ENCODE results near the gene INSYN2A. TPM values are rescaled to one million over a fixed set of nuclear protein-coding genes. Genes with fewer than 3 reads are reported as not detected.

INSYN2A gene
- total RNA-seq, 2 experiments from 2014 or later: not detected

- Mint-ChIP-seq H3K4me1 (no peaks in the 10 kb centered on the region), H3K4me3 (no peak overlapping the region), H3K9me3 (no peaks in the 10 kb centered on the region), H3K27me3 (no peaks in the 10 kb centered on the region), H3K36me3 (ENCODE audit: low read depth) (no peaks in the 10 kb centered on the region), H3K27ac (no peak overlapping the region)
- CTCF ChIA-PET: no interaction called here
- POLR2A ChIA-PET: no interaction called here
- no peak for DNase-seq
Measured at GRCh38 chr10:127157506-127158200, 38.7 kb downstream of the INSYN2A start.

GRCh38 chr10:127157089-127157488 is 39.3 kb downstream of the INSYN2A start:
- ChIA-PET CTCF (no interaction called here), POLR2A (no interaction called here)
- H3K9me3 Mint-ChIP-seq: no peaks in the 10 kb centered on the region
- no peaks in the 10 kb centered on the region for H3K36me3 Mint-ChIP-seq (ENCODE audit: low read depth)
- H3K4me3 Mint-ChIP-seq: no peak overlapping the region
- H3K4me1 Mint-ChIP-seq: no peaks in the 10 kb centered on the region
- no peak overlapping the region for H3K27ac Mint-ChIP-seq
- DNase-seq: no peak
- no peaks in the 10 kb centered on the region for H3K27me3 Mint-ChIP-seq

GRCh38 chr10:127154831-127155620 is 41.4 kb downstream of the INSYN2A start:
- POLR2A ChIA-PET: no interaction called here
- no peak overlapping the region for H3K4me3 Mint-ChIP-seq
- DNase-seq: no peak
- no peaks in the 10 kb centered on the region for H3K4me1 Mint-ChIP-seq
- CTCF ChIA-PET: no interaction called here
- H3K27ac Mint-ChIP-seq: no peak overlapping the region
- no peaks in the 10 kb centered on the region for H3K36me3 Mint-ChIP-seq (ENCODE audit: low read depth)
- H3K9me3 Mint-ChIP-seq: no peaks in the 10 kb centered on the region
- no peaks in the 10 kb centered on the region for H3K27me3 Mint-ChIP-seq

- Mint-ChIP-seq H3K36me3 (ENCODE audit: low read depth) (no peaks in the 10 kb centered on the region), H3K27me3 (no peaks in the 10 kb centered on the region), H3K4me1 (peaks cover 3% of the 10 kb centered on the region), H3K9me3 (no peaks in the 10 kb centered on the region), H3K27ac (no peak overlapping the region), H3K4me3 (no peak overlapping the region)
- ChIA-PET CTCF (no interaction called here), POLR2A (interaction anchor here (0.9 kb wide), 1 partner anchor 13 kb away, joined by 3 read pairs; no protein-coding TSS in a partner anchor)
- DNase-seq: no peak
Measured at GRCh38 chr10:127153181-127153580, 43.2 kb downstream of the INSYN2A start.

GRCh38 chr10:127151981-127152699 is 44.3 kb downstream of the INSYN2A start:
- H3K36me3 Mint-ChIP-seq (ENCODE audit: low read depth): no peaks in the 10 kb centered on the region
- POLR2A ChIA-PET: no interaction called here
- CTCF ChIA-PET: no interaction called here

GRCh38 chr10:127151541-127151940 is 44.9 kb downstream of the INSYN2A start:
- no peaks in the 10 kb centered on the region for H3K36me3 Mint-ChIP-seq (ENCODE audit: low read depth)
- no peak overlapping the region for H3K27ac Mint-ChIP-seq
- DNase-seq: no peak
- no peaks in the 10 kb centered on the region for H3K27me3 Mint-ChIP-seq
- CTCF ChIA-PET: no interaction called here
- no peaks in the 10 kb centered on the region for H3K9me3 Mint-ChIP-seq
- H3K4me1 Mint-ChIP-seq: peaks cover 3% of the 10 kb centered on the region
- POLR2A ChIA-PET: no interaction called here
- H3K4me3 Mint-ChIP-seq: no peak overlapping the region

More at GRCh38 chr10:127151981-127152699, 44.3 kb downstream of the INSYN2A start:
- no peak for DNase-seq
- no peak overlapping the region for H3K27ac Mint-ChIP-seq
- peaks cover 3% of the 10 kb centered on the region for H3K4me1 Mint-ChIP-seq
- no peaks in the 10 kb centered on the region for H3K27me3 Mint-ChIP-seq
- no peak overlapping the region for H3K4me3 Mint-ChIP-seq
- no peaks in the 10 kb centered on the region for H3K9me3 Mint-ChIP-seq

- Mint-ChIP-seq H3K36me3 (ENCODE audit: low read depth) (no peaks in the 10 kb centered on the region), H3K4me1 (peaks cover 3% of the 10 kb centered on the region), H3K27ac (no peak overlapping the region), H3K27me3 (no peaks in the 10 kb centered on the region), H3K4me3 (no peak overlapping the region), H3K9me3 (no peaks in the 10 kb centered on the region)
- ChIA-PET CTCF (no interaction called here), POLR2A (no interaction called here)
- no peak for DNase-seq
Measured at GRCh38 chr10:127150136-127150535, 46.3 kb downstream of the INSYN2A start.

GRCh38 chr10:127149501-127150081 is 46.8 kb downstream of the INSYN2A start:
- ChIA-PET CTCF (no interaction called here), POLR2A (no interaction called here)
- no peak for DNase-seq
- no peaks in the 10 kb centered on the region for H3K36me3 Mint-ChIP-seq (ENCODE audit: low read depth)
- H3K27me3 Mint-ChIP-seq: no peaks in the 10 kb centered on the region
- peaks cover 3% of the 10 kb centered on the region for H3K4me1 Mint-ChIP-seq
- H3K27ac Mint-ChIP-seq: no peak overlapping the region
- no peaks in the 10 kb centered on the region for H3K9me3 Mint-ChIP-seq
- no peak overlapping the region for H3K4me3 Mint-ChIP-seq

- H3K4me3 Mint-ChIP-seq: no peak overlapping the region
- H3K4me1 Mint-ChIP-seq: peaks cover 3% of the 10 kb centered on the region
Measured at GRCh38 chr10:127148933-127149220, 47.5 kb downstream of the INSYN2A start.

GRCh38 chr10:127148066-127148932 is 48.1 kb downstream of the INSYN2A start:
- H3K4me3 Mint-ChIP-seq: no peak overlapping the region
- no peaks in the 10 kb centered on the region for H3K9me3 Mint-ChIP-seq
- no peaks in the 10 kb centered on the region for H3K27me3 Mint-ChIP-seq
- CTCF ChIA-PET: no interaction called here
- DNase-seq: no peak
- no peaks in the 10 kb centered on the region for H3K36me3 Mint-ChIP-seq (ENCODE audit: low read depth)
- peaks cover 3% of the 10 kb centered on the region for H3K4me1 Mint-ChIP-seq
- POLR2A ChIA-PET: no interaction called here
- H3K27ac Mint-ChIP-seq: no peak overlapping the region

More at GRCh38 chr10:127148933-127149220, 47.5 kb downstream of the INSYN2A start:
- Mint-ChIP-seq H3K36me3 (ENCODE audit: low read depth) (no peaks in the 10 kb centered on the region), H3K9me3 (no peaks in the 10 kb centered on the region), H3K27ac (no peak overlapping the region), H3K27me3 (no peaks in the 10 kb centered on the region)
- POLR2A ChIA-PET: no interaction called here
- no peak for DNase-seq
- CTCF ChIA-PET: no interaction called here

GRCh38 chr10:127146661-127147060 is 49.7 kb downstream of the INSYN2A start:
- Mint-ChIP-seq H3K4me3 (no peak overlapping the region), H3K27ac (no peak overlapping the region), H3K36me3 (ENCODE audit: low read depth) (no peaks in the 10 kb centered on the region), H3K4me1 (peaks cover 3% of the 10 kb centered on the region), H3K27me3 (no peaks in the 10 kb centered on the region), H3K9me3 (no peaks in the 10 kb centered on the region)
- no peak for DNase-seq
- CTCF ChIA-PET: no interaction called here
- POLR2A ChIA-PET: no interaction called here

Measured in activated CD4-positive, alpha-beta memory T cell treated with anti-CD3 and anti-CD28 coated beads, Interleukin-2, amount 10 ng/mL, durations not matched to agents 7 days and 5 days (primary cell).